Hematopoietic multipotent progenitor cell treated with erythropoietin and hydrocortisone succinate and interleukin-3 and kit ligand, for 8 days (in vitro differentiated cells): ENCODE measurements around the gene GALNT11.

Experiments used
- DNase-seq: peaks from one replicate; pipeline ENCODE4 v3.0.0-alpha.2; 2015

Gene GALNT11

DNA sequence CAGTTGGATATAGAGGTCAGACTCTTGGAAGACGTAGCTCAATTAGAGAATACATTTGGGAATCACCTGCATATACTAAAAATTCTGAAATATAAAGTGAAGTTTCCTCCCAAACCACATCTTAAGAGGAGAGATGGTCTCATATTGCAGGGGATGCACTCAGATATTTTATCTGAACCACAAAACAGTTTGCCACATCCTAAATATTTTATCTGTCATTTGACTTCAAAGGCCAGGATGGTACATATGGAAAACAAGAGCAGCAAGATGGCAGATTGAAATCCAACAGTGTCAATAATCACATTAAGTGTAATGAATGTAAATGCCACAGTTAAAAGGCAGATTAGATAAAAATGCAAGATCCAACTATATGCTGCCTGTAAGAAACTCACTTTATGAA, 97.1 kb downstream of the GALNT11 start:
- DNase-seq = no peak

DNA sequence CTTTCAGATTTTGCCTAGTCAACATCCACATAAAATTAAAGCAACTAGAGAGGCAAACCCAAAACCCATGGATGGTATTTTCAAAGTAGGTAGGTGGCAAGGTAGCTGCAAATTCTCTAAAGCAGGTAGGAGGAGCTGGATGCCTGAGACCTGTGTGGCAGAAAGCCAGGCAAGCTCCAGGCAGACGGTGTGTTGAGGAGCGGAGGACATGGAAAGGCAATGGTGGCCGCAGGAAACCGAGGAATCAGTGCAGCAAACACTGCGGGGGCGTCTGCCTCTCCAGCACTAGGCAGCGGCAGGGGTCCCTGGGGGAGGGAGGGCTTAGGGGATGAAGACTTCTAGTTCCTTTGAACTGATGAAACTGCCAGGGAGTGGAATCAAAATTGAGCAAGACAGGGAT, 101.3 kb downstream of the GALNT11 start:
- DNase-seq = no peak

DNA sequence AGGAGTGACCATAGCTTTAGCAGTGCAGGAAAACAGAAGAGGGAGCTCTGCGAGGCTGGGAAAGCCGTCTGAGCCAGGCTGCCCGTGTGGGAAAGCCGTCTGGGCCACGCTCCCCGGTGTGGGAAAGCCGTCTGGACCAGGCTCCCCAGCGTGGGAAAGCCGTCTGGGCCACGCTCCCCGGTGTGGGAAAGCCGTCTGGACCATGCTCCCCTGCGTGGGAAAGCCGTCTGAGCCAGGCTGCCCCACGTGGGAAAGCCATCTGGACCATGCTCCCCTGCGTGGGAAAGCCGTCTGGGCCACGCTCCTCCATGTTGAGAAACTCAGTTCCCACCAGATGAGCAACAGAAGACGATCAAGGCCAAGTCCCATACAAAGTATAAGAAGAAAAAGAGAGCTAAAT, 101.8 kb downstream of the GALNT11 start:
- DNase-seq = no peak

DNA sequence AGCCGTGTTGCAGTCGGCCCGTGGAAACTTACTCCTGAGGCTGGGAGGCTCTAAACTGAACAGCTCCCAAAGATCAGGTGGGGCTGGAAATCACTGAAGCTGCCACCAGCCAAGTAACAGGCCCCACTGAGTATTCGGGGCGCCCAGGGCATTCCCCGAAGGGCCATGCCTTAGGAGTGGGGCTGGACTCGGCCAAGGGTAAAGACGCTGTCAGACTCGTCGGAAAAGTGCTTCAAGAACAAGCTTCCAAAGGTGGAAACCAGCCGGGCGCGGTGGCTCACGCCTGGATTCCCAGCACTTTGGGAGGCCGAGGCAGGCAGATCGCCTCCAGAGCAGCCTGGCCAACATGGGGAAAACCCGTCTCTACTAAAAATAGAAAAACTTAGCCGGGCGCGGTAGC, 102.8 kb downstream of the GALNT11 start:
- DNase-seq = no peak

DNA sequence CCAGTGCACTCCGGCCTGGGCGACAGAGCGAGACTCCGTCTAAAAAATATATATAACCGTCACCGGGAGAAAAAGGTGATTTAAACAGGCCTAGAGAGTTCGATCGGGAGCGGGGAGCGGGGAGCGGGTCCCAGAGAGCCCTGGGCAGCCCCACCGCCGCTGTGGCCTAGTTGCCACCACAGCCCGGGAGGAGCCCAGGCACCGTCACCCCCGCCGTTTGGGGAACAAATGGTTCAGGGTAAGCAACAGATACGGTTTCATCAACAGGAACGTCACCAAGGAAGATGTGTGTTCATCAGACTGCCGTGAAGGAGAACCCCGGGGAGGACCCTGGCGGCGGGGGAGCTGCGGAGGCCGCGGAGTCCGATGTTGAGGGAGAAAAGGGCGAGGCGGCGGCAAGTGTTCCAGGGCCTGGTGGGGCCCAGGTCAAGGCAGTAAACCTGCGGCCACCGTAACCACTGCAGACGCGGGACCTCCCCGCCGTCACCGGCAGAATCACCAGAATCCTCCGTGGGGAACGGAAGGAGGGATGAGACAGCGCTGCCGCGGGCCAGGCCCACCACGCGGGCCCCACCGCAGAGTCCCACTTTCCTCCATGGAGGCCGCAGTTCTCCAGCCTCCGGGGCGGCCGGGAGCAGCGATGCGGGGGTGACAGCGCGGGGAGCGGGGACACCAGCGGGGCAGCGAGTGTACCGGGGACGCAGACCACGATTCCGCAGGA, 103.4 kb downstream of the GALNT11 start:
- no peak for DNase-seq

DNA sequence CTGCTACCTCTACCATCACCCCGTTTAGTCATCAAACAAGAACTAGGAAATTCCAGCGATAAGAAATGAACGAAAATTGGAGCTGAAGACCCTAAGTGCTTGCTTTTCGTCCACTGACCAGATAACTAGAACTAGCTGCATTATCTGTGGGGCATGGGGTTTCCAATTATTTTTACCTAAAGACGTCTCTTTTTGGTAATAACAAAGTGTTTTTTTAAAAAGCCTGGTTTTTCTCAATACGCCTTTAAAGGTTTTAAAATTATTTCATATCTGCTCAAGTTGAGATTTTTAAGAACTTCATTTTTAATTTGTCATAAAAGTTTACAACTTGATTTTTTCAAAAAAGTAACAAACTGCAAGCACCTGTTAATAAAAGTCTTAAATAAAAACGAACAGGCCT, 104.2 kb downstream of the GALNT11 start:
- no peak for DNase-seq

DNA sequence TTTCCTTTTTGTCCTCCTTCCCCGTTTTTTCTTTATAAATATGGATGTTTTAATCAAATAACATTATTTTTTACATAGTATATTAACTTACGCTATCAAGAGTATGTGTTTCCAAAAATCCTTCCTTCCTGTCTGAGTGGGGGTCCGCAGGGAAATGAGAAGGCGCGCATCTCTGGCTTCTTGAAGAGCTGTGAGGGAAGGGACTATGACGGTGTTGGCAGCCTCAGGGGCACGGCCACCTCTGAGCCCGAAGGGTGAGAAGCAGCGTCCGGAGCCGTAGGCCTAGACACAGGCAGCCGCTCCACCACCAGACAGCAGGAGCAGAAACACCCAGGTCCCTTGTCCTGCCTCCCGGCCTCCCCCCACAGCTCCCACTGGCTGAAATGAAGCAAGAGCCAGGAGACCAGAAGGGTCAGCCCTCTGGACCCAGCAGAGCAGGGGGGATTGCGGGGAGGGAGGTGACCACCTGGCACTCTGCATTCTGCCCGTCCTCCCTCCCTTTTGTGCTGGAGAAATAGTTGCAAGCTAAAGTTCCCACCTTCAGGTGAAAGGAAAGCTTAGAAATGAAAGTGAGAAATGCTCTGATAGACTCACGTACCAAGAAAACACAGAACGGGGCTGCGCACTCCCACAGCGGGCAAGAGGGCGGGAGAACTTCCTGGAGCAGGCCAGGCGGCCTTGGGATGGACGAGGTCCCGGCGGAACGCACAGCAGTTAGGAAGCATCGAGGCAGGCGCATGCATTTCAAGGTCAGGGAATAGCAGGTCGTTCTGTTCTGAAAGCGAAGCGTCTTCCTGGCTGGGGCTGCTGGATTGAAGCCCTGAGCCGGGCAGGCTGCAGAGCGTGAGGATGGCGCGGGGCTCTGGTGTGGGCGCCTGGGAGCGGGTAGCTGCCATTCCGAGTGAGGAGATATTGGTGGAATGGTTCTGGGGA, 105.5 kb downstream of the GALNT11 start:
- DNase-seq = no peak

DNA sequence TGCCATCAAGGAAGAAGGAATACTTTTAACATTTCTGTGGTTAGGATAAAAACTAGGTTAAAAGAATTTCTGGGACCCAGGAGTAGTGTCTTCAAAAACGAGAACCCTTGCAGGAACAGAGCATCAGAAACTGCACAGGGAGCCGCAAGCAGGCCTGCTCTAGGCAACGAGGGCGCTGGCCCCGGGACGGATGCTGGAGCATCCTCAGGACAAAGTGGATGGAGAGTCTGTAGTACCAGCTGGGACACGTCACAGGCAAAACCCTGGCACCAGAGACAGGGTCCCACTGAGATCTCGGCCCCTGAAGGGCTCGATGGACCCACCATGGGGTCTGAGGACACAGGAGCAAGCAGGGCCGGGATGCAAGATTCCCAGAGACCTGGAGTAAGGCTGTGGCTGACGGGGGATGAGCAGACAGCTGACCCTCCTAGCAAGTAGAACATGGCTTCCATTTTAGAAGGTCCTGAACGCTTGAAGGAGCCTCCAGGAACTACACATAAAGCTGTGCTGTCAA, 106.6 kb downstream of the GALNT11 start:
- DNase-seq = no peak

DNA sequence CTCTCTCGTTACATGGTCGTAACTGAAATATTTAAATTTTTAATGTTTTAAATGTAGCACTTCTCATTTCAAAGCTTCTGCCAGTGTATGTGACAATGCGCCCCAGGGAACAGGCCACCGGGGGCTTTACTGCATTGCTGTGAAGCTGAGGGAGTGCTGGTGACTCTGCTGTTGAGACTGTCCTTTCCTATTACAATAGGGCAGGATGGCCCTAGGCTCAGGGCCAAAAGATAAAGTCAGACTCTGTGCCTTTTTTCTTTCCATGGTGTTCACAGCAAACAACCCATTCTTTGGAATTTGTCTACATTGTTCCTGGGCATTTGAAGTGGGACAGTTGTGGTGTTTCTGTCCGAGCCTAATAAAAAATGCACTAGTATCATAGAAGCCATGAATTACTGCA, 107.3 kb downstream of the GALNT11 start:
- DNase-seq = no peak

DNA sequence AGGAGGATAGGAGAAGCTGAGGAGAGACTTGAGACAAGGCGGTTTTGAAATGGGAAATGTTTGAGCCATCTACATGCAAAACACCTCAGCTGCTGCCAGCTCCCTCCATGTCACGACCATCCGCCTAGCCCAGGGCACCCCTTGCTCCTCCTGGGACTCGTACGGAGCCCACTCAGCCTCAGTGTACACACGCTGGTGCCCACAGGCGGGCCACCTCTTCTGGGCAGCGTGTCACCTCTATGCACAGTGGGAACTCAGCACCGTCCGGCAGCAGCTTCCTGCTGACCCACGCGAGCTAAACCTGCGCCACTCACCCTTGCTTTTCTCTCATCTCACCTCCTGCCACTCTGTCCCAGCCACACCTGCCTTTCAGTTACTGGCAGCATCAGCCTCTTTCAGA, 108.3 kb downstream of the GALNT11 start:
- no peak for DNase-seq

DNA sequence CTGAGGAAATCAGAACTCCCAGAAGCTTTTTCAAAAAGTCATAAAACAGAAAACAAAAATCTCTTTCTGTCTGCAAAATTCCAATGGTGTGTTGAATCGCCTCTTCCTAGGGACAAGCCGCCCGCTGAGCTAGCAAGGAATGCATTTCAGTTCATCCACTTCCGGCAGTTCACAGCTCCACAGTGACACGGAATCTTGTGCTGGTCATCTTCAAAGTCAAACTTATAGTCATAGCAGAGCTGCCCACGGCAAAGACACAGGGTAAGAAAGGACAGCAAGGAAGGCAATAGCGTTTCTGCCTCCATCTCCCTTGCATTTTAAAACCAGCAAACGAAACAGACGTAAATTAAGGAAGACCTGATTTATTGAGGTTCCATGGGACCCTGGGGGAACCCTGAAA, 111.2 kb downstream of the GALNT11 start:
- no peak for DNase-seq

DNA sequence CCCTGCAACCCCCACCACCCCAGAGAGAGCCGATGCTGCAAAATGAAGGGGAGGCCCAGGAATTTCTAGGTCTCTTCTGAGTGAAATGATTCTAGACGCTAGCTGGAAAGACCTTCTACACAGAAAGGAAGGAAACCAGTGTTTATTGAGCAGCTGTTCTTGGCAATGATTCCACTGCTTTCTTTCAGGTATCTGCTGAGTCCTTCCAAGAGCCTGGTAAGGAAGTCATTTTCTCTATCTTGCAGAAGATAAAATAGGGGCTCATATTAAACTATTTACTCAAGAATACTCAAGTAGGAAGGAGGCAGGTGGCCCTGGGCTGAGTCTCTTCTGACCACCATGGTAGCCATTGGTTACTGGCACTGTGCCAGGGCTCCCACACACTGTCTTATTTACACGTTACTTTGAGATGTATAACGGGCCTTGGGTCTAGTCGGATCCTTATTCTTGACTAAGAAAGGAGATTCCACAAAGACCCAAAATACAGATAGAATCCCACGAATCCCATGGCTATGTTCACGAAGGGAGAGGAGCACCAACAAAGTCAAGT, 112.1 kb downstream of the GALNT11 start:
- no peak for DNase-seq

DNA sequence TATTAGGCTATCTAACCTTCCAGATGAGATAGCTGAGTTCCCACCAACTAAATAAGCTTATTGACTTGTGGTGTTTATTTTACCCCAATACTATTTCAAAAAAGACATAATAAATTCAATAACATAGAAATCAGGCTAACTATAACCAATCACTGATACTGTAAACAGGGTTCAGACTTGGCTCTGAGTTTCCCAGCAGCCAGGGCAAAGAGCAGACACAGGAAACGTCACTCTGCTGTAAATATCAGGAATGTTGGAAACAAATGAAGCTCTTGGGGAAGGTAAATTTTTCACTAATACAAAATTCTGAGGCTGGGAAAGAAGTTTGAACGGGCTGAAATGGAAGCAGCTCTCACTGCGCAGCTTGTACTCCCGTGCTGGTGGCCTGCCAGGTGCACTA, 114.6 kb downstream of the GALNT11 start:
- DNase-seq = no peak

DNA sequence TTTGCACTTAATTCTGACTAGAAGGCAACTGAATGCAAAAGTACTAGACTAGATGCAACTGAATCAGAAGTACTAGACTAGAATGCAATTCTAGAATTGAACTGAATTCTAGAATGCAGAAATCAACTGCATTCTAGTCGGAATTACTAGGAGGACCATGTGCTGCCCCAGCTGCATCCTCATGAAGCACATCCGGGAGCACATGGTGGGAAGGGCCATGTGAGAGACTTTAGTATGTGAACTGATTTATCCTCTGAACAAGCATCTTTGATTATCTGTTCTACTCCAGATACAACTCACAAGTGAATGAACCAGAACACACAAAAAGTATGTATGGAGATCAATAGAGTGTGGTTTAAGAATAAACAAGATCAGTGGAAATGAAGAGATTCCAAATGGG, 115.1 kb downstream of the GALNT11 start:
- no peak for DNase-seq

DNA sequence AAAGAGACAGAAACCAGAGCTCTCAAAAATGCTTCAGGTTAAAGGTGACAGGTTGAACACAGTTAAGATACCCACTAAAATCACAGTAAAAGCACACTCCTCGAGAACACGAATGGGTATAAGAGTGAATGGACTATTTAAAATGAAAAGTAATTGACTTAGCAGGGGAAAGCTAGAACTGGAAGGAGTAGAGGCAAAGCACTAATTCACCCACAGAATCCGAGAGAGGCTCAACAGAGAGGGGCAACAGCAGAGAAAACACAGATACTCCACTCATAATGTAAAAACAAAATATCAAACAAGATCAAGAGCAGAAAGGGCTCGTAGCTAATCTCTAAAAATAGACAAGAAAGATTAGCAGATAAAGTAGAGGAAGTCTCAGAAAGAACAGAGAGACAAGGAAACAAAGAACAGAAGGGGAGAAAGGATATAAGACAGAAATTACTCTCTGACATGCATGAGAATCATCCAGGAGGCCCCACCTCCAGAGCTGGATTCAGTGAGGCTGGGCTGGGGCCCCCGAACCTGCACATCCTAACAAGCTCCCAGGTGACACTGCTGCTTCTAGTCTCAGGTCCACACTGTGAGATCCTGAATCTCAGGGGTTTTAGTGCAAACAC, 117.6 kb downstream of the GALNT11 start:
- no peak for DNase-seq

DNA sequence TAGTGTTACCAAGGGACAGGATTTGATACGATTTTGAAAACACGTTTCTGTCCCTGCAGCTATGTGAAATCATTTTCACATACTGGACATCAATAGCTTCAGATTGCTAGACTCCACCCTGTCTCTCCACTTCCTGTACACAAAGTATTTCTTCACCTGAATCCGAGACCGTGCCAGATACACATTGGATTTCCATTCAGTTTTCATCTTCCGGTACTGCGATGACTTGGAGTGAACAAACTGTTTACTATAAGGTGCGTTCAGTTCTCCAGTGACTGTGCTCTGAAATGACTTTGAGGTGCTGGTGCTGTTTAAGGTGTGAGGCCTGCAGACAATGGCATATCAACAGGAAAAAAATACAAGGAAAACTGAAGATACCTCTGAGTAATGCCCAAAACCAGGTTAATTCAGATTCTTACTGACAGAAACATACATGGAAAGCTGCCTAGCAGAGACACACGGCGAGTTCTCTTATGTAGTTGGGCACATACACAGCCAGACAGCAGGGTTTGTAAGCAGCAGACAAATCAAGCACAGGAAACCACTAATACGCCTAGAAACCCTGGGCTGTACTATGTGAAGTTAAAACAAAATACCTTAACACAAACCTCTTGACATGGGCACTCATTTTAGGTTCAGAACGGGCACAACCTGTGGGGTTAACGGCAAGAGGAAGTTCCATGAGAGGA, 119.2 kb downstream of the GALNT11 start:
- no peak for DNase-seq

DNA sequence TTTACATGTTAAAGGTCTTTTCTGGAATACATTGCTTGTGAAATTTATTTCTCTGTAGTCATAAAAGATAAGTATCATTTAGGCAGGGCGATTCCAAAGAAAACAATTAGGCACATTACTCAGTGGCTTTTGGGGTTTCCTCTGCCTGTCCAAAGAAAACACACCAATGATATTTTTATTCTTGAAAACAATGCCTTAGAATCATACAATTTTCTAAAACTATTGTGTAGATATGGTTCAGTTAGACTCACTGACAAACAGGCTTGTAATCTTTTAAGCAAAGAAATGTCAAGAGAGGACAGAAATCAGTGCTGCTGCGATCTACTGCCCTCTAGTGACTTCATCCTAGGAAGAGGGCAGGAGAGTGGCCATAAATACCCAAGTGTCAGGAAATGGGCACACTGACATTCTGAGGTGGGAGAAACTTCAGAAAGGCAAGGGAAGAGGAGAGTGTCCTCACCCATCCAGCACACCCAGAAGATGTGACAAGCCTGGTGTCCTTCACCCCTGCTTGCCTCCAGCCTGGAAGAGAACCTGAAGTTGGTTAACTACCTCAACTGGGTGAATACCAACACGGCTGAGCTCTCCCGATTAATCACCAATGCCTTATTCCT, 120.5 kb downstream of the GALNT11 start:
- DNase-seq = peak; percentile 48

DNA sequence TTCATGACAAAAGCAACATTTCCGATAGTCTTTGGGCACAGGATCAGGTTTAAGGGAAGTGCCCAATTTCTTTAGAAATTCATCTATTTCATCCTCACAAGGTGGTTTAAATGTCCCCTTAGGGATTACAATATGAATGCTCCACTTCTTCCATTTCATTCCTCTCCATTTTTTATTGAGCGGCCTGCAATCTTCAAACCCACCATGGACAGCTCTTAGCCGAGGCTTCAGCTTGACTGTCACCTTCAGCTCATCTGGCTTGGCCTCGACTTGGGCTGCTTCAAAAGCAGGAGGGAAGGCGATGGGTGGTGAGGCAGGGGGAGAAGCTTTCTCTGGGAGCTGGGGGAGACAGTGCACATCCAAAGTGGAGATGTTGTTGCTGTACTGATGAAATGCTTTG, 123.2 kb downstream of the GALNT11 start:
- no peak for DNase-seq

DNA sequence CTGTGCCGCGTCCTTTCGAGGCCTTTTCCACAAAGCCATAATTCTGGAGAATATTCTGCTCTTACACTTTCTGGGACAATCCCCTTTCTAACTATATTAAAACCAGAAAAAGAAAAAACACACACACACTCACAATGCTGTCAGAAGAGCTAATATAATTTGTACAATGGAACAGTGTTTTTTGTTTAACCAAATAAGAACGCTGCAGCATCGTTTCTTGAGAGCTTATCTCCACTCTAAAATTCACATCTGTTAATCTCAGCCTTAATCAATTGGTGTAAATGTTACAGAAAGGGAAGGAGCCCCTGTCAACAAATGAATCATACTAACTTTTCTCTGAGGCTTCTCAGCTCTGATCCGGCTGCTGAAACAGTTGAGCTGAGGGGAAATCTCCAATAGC, 123.9 kb downstream of the GALNT11 start:
- no peak for DNase-seq

DNA sequence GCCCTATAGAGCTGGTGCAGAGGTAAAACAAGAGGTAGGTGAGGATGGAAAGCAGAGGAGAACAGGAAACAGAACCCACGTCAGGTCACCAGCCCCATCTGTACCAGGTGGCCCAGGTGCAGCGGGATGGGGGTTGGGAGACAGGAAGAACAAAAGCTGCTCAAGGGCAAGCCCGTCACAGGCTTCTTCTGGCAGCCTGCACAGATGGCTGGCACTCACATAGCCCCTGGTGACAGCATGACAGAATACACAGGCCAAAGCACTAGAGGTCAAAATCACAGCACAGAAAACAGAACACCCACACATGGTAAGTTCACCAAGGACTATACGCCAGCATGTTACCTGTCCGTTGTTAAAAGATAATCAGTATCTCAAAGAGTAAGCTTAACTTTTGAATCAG, 126.8 kb downstream of the GALNT11 start:
- DNase-seq = no peak

DNA sequence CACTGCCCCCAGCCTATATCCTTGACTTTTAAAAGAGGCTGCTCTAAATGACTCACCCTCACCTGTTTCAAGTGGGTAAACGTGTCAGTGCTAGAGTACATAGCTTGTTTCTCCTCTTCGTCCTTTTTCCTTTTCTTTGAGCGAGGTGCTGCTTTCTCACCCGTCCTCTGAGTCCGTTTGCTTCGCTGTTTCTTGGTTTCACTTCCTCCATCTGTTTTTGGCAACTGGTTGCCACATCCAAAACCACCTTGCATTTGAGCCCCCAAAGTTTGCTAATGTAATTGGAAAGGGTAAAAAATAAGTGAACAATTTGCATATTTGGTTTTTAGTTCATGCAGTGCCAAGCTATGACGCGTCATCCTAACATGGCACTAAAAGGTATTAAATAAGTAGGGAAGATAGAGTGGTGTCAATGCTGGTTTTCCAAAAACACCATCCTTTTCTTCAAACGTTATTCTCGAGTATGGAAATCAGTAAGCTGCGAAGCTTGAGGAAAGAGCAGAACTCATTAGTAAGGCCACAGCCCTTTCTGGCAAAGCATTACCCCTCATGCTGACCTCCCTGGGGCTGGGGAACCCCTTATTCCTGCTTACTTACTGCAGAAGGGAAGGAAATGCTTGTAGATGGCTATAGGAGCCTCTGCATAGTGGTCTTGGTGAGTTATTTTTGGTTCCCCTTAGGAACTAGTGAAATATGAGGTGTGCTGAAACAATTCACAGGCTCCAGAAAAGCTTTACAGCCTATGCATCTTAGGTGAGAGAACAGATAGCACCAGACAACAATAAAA, 133.5 kb downstream of the GALNT11 start:
- DNase-seq = no peak
